ENCODE results near the gene SCAMP4.

DNA sequence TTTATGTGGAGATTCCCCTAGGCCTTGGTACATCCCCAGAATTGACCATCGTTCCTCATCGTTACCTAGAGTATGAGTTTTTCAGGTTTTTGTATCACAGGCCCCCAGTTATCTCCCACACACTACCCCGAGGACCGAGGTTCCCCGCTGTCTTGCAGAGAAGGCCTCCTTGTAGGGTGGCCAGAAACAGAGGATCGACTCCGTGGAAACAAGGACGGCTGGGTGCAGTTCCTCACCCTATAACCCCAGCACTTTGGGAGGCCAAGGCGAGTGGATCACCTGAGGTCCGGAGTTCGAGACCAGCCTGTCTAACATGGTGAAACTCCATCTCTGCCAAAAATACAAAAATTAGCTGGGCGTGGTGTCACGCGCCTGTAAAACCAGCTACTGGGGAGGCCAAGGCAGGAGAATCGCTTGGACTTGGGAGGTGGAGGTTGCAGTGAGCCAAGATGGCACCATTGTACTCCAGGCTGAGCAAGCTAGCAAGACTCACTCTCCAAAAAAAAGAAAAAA is 720 bp downstream of the SCAMP4 start:
- TF ChIP-seq, protein P1, sequence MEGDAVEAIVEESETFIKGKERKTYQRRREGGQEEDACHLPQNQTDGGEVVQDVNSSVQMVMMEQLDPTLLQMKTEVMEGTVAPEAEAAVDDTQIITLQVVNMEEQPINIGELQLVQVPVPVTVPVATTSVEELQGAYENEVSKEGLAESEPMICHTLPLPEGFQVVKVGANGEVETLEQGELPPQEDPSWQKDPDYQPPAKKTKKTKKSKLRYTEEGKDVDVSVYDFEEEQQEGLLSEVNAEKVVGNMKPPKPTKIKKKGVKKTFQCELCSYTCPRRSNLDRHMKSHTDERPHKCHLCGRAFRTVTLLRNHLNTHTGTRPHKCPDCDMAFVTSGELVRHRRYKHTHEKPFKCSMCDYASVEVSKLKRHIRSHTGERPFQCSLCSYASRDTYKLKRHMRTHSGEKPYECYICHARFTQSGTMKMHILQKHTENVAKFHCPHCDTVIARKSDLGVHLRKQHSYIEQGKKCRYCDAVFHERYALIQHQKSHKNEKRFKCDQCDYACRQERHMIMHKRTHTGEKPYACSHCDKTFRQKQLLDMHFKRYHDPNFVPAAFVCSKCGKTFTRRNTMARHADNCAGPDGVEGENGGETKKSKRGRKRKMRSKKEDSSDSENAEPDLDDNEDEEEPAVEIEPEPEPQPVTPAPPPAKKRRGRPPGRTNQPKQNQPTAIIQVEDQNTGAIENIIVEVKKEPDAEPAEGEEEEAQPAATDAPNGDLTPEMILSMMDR (IDR thresholded peaks at IDR 0.05; ENCODE audit: low read depth, low read length) = no peak
- TF ChIP-seq EZH2phosphoT487 (IDR thresholded peaks at IDR 0.05; ENCODE audit: low read depth) = no peak

Measured in OCI-LY3 (cell line).